GM23338 (cell line): Measurements from ENCODE around the gene ZBTB24. TPM values are rescaled to one million over a fixed set of nuclear protein-coding genes. Genes with fewer than 3 reads are reported as not detected.

ENCODE experiments used
- ATAC-seq: fragments of 200-7000 bp; cut with Tn5 transposase; 3 replicates; pipeline ENCODE4 v1.9.1; 2020
- DNase-seq: peaks from one replicate; pipeline ENCODE4 v3.0.0-alpha.2; 2015; ENCODE audit warnings: low spot score
- H2AFZ ChIP-seq: fragments of 200-600 bp; sonication (generic); 2 replicates; pipeline ENCODE4 v1.8.0; 2016; ENCODE audit warnings: antibody characterized with exemption, mild to moderate bottlenecking, moderate library complexity
- H3F3A ChIP-seq: fragments of 200-600 bp; sonication (generic); replicated peaks from 2 replicates; pipeline ENCODE4 v1.8.0; 2017; ENCODE audit warnings: antibody characterized with exemption, mixed run types, low read depth
- H3K27ac ChIP-seq: fragments of 200-600 bp; sonication (generic); 2 replicates; pipeline ENCODE4 v1.6.1; 2016; ENCODE audit warnings: low read depth
- H3K27me3 ChIP-seq: fragments of 200-600 bp; sonication (generic); 2 replicates; pipeline ENCODE4 v1.8.0; 2016; ENCODE audit warnings: mild to moderate bottlenecking, mixed run types, moderate library complexity; ENCODE audit not compliant: insufficient read depth
- H3K36me3 ChIP-seq: fragments of 200-600 bp; sonication (generic); 2 replicates; pipeline ENCODE4 v1.8.0; 2016; ENCODE audit warnings: mild to moderate bottlenecking; ENCODE audit not compliant: insufficient read depth
- H3K4me1 ChIP-seq: fragments of 200-600 bp; sonication (generic); 2 replicates; pipeline ENCODE4 v1.8.0; 2016; ENCODE audit warnings: mild to moderate bottlenecking, moderate library complexity; ENCODE audit not compliant: insufficient read depth
- H3K4me2 ChIP-seq: fragments of 200-600 bp; sonication (generic); 2 replicates; pipeline ENCODE4 v1.7.1; 2017; ENCODE audit warnings: mixed run types
- H3K4me3 ChIP-seq: fragments of 200-600 bp; sonication (generic); 2 replicates; pipeline ENCODE4 v1.6.1; 2016; ENCODE audit warnings: mixed run types
- H3K79me2 ChIP-seq: fragments of 200-600 bp; sonication (generic); replicated peaks from 2 replicates; pipeline ENCODE4 v1.8.0; 2017; ENCODE audit warnings: mild to moderate bottlenecking; ENCODE audit not compliant: insufficient read depth
- H3K9me2 ChIP-seq: fragments of 200-600 bp; sonication (generic); 2 replicates; pipeline ENCODE4 v1.8.0; 2017; ENCODE audit not compliant: insufficient read depth
- H4K20me1 ChIP-seq: fragments of 200-600 bp; sonication (generic); replicated peaks from 2 replicates; pipeline ENCODE4 v1.8.0; 2017; ENCODE audit warnings: mild to moderate bottlenecking; ENCODE audit not compliant: insufficient read depth
- H3K27ac Mint-ChIP-seq: 2 replicates; pipeline ENCODE4 v1.8.0; 2020; ENCODE audit warnings: inconsistent platforms, mild to moderate bottlenecking, moderate library complexity, mixed read lengths
- H3K27me3 Mint-ChIP-seq: 3 replicates; pipeline ENCODE4 v1.8.0; 2022; ENCODE audit warnings: low read depth, mild to moderate bottlenecking, moderate library complexity, mixed read lengths, inconsistent platforms; ENCODE audit not compliant: insufficient read depth, poor library complexity
- H3K36me3 Mint-ChIP-seq: 3 replicates; pipeline ENCODE4 v1.8.0; 2021; ENCODE audit warnings: low read depth, mild to moderate bottlenecking, inconsistent platforms, moderate library complexity, mixed read lengths
- H3K4me1 Mint-ChIP-seq: 3 replicates; pipeline ENCODE4 v1.8.0; 2020; ENCODE audit warnings: mild to moderate bottlenecking, inconsistent platforms, mixed read lengths
- H3K4me3 Mint-ChIP-seq: 3 replicates; pipeline ENCODE4 v1.8.0; 2021; ENCODE audit warnings: moderate library complexity, mild to moderate bottlenecking, inconsistent platforms, mixed read lengths
- H3K9me3 Mint-ChIP-seq: 3 replicates; pipeline ENCODE4 v1.8.0; 2020; ENCODE audit warnings: moderate library complexity, mild to moderate bottlenecking, inconsistent platforms, mixed read lengths
- CTCF ChIP-seq, 2 experiments: fragments of 200-600 bp in 1 of 2; sonication (generic) in 1 of 2; conservative IDR thresholded peaks; 2 replicates each; pipeline versions ENCODE4 v1.5.1 to v1.6.1; 2016 to 2017; ENCODE audit warnings: antibody characterized with exemption in 2 of 2, low read depth in 2 of 2, mild to moderate bottlenecking in 2 of 2, moderate library complexity in 1 of 2
- ETS1 ChIP-seq: IDR thresholded peaks from 2 replicates; pipeline ENCODE4 v1.6.1; 2016; ENCODE audit warnings: antibody characterized with exemption
- EZH2phosphoT487 ChIP-seq: fragments of 200-600 bp; sonication (generic); IDR thresholded peaks from one replicate; pipeline ENCODE4 v1.8.1; 2018; ENCODE audit warnings: antibody characterized with exemption; ENCODE audit not compliant: unreplicated experiment
- NANOG ChIP-seq: IDR thresholded peaks from 2 replicates; pipeline ENCODE4 v1.6.1; 2016; ENCODE audit warnings: antibody characterized with exemption, borderline replicate concordance
- POLR2AphosphoS5 ChIP-seq: IDR thresholded peaks from 2 replicates; pipeline ENCODE4 v1.6.1; 2016; ENCODE audit warnings: antibody characterized with exemption, low read depth
- REST ChIP-seq: IDR thresholded peaks from one replicate; pipeline ENCODE4 v1.6.1; 2018; ENCODE audit warnings: antibody characterized with exemption; ENCODE audit not compliant: unreplicated experiment
- STAT1 ChIP-seq: IDR thresholded peaks from one replicate; pipeline ENCODE4 v1.6.1; 2016; ENCODE audit warnings: antibody characterized with exemption; ENCODE audit not compliant: unreplicated experiment
- ZNF331 ChIP-seq: fragments of 250-450 bp; sonication (Bioruptor Pico); IDR thresholded peaks from 2 replicates; pipeline ENCODE4 v1.5.0; 2020; ENCODE audit warnings: low read depth, mild to moderate bottlenecking, moderate library complexity
- ZNF462 ChIP-seq: fragments of 250-450 bp; sonication (Bioruptor Pico); IDR thresholded peaks from 2 replicates; pipeline ENCODE4 v1.5.0; 2020; ENCODE audit warnings: mild to moderate bottlenecking, moderate library complexity
- polyA plus RNA-seq: library from polyadenylated mRNA; unstranded; fragments of >200 nt; fragmentation: Nextera tagmentation; extraction: Ambion mirVana; gene quantifications from 2 replicates; pipeline ENCODE4 v1.2.1, GENCODE V29; 2016
- total RNA-seq: library from RNA; depleted of rRNA; stranded (reverse); fragments of >200 nt; shearing (Covaris generic); gene quantifications from 2 replicates; pipeline ENCODE4 v1.2.3, GENCODE V29; 2014

ZBTB24 gene
- total and polyA plus RNA-seq, 2 experiments from 2014 or later: 7.9 to 22.0 TPM

GRCh38 chr6:109434456-109434855, 48.6 kb downstream of the ZBTB24 start:
- no peaks in the 10 kb centered on the region for H3K79me2 ChIP-seq
- Mint-ChIP-seq H3K4me3 (no peak overlapping the region), H3K36me3 (no peaks in the 10 kb centered on the region), H3K9me3 (no peaks in the 10 kb centered on the region), H3K27me3 (peaks cover 5% of the 10 kb centered on the region), H3K27ac (no peak overlapping the region), H3K4me1 (no peaks in the 10 kb centered on the region; the same call in 2 of the 3 replicates)
- TF ChIP-seq POLR2AphosphoS5 (no peak), ZNF331 (no peak), STAT1 (no peak), ETS1 (no peak), REST (no peak), ZNF462 (CRISPR knock-in tag) (no peak), CTCF (conservative IDR thresholded peaks at IDR 0.05; ENCODE audit: low read depth in 2 of 2) (no peak), NANOG (no peak), EZH2phosphoT487 (no peak)
- no peaks in the 10 kb centered on the region for H3K36me3 ChIP-seq
- no peaks in the 10 kb centered on the region for H3K9me2 ChIP-seq
- DNase-seq (no peak), ATAC-seq (no peak)
- H3K27ac ChIP-seq: no peak overlapping the region
- H3K4me3 ChIP-seq: no peak overlapping the region
- H3F3A ChIP-seq: no peaks in the 10 kb centered on the region; the same call in 1 of the 2 replicates
- no peaks in the 10 kb centered on the region for H3K4me1 ChIP-seq
- no peaks in the 10 kb centered on the region for H4K20me1 ChIP-seq
- no peak overlapping the region for H2AFZ ChIP-seq
- H3K27me3 ChIP-seq: peaks cover 8% of the 10 kb centered on the region
- H3K4me2 ChIP-seq: no peak overlapping the region
